ENCODE results near the gene KLHL3.

The KLHL3 gene

GRCh38 chr5:137708796-137709559, 26.9 kb downstream of the KLHL3 start:
- DNase-seq (ENCODE audit: low spot score), result no peak

GRCh38 chr5:137708062-137708461, 27.8 kb downstream of the KLHL3 start:
- no peak for DNase-seq (ENCODE audit: low spot score)

GRCh38 chr5:137706841-137707240, 29.0 kb downstream of the KLHL3 start:
- DNase-seq (ENCODE audit: low spot score), result no peak

GRCh38 chr5:137705106-137705505, 30.8 kb downstream of the KLHL3 start:
- DNase-seq (ENCODE audit: low spot score), result no peak

- no peak for DNase-seq (ENCODE audit: low spot score)
Measured at GRCh38 chr5:137703565-137703964, 32.3 kb downstream of the KLHL3 start.

- DNase-seq (ENCODE audit: low spot score), result no peak
Measured at GRCh38 chr5:137700282-137700680, 35.6 kb downstream of the KLHL3 start.

GRCh38 chr5:137699336-137700281, 36.3 kb downstream of the KLHL3 start:
- no peak for DNase-seq (ENCODE audit: low spot score)

- no peak for DNase-seq (ENCODE audit: low spot score)
Measured at GRCh38 chr5:137696481-137696880, 39.4 kb downstream of the KLHL3 start.

- no peak for DNase-seq (ENCODE audit: low spot score)
Measured at GRCh38 chr5:137695651-137696428, 40.0 kb downstream of the KLHL3 start.

GRCh38 chr5:137693951-137694721, 41.8 kb downstream of the KLHL3 start:
- DNase-seq (ENCODE audit: low spot score), result no peak

- no peak for DNase-seq (ENCODE audit: low spot score)
Measured at GRCh38 chr5:137693307-137693950, 42.5 kb downstream of the KLHL3 start.

- no peak for DNase-seq (ENCODE audit: low spot score)
Measured at GRCh38 chr5:137689306-137689705, 46.6 kb downstream of the KLHL3 start.

GRCh38 chr5:137688210-137688840, 47.6 kb downstream of the KLHL3 start:
- DNase-seq (ENCODE audit: low spot score), result no peak

GRCh38 chr5:137684761-137685160, 51.1 kb downstream of the KLHL3 start:
- DNase-seq (ENCODE audit: low spot score), result no peak

- no peak for DNase-seq (ENCODE audit: low spot score)
Measured at GRCh38 chr5:137681191-137681590, 54.7 kb downstream of the KLHL3 start.

GRCh38 chr5:137679910-137680309, 56.0 kb downstream of the KLHL3 start:
- DNase-seq (ENCODE audit: low spot score), result no peak

- DNase-seq (ENCODE audit: low spot score), result no peak
Measured at GRCh38 chr5:137679195-137679594, 56.7 kb downstream of the KLHL3 start.

- no peak for DNase-seq (ENCODE audit: low spot score)
Measured at GRCh38 chr5:137672881-137673280, 63.0 kb downstream of the KLHL3 start.

- DNase-seq (ENCODE audit: low spot score), result no peak
Measured at GRCh38 chr5:137672001-137672400, 63.9 kb downstream of the KLHL3 start.

- DNase-seq (ENCODE audit: low spot score), result no peak
Measured at GRCh38 chr5:137669811-137670210, 66.1 kb downstream of the KLHL3 start.
